GM12864 (cell line): Measurements from ENCODE around the gene RPH3AL.

ENCODE experiments used
- DNase-seq: peaks from one replicate; pipeline ENCODE4 v3.0.0-alpha.2; 2011; ENCODE audit warnings: low read depth
- H3K4me3 ChIP-seq: 2 replicates; pipeline ENCODE4 v1.5.1; 2011; ENCODE audit warnings: mild to moderate bottlenecking, low read depth, low read length, control low read depth
- TF ChIP-seq, protein P1 (sequence below): IDR thresholded peaks from 2 replicates; pipeline ENCODE4 v1.5.1; 2011; ENCODE audit warnings: low read depth, mild to moderate bottlenecking, moderate library complexity, low read length, control low read depth, inconsistent platforms; ENCODE audit errors: missing control alignments

The RPH3AL gene

GRCh38 chr17:301681-302299 is 50.8 kb downstream of the RPH3AL start:
- H3K4me3 ChIP-seq: no peak overlapping the region
- TF ChIP-seq, protein P1, sequence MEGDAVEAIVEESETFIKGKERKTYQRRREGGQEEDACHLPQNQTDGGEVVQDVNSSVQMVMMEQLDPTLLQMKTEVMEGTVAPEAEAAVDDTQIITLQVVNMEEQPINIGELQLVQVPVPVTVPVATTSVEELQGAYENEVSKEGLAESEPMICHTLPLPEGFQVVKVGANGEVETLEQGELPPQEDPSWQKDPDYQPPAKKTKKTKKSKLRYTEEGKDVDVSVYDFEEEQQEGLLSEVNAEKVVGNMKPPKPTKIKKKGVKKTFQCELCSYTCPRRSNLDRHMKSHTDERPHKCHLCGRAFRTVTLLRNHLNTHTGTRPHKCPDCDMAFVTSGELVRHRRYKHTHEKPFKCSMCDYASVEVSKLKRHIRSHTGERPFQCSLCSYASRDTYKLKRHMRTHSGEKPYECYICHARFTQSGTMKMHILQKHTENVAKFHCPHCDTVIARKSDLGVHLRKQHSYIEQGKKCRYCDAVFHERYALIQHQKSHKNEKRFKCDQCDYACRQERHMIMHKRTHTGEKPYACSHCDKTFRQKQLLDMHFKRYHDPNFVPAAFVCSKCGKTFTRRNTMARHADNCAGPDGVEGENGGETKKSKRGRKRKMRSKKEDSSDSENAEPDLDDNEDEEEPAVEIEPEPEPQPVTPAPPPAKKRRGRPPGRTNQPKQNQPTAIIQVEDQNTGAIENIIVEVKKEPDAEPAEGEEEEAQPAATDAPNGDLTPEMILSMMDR: no peak
- no peak for DNase-seq

- TF ChIP-seq, protein P1: no peak
These were observed 51.7 kb downstream of the RPH3AL start for GRCh38 chr17:300881-301280.

DNA sequence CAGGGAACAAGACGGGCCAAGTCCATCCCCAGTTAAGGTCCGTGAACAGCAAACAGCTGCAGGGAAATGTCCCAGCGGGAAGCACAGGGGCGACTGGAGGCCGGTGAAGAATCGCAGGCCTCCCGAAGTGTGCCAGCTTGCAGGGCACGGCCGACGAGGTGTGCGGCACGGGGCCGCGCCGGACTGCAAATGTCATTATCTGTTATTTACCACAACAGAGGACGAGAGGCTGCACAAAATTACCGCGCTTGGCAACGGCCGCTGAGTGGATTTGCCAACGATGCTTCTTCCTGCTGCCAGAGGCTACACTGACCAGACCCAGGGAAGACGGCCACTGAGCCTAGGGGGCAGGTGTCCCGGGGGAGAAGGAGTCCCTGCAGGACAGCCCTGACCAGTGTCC is 53.1 kb downstream of the RPH3AL start:
- H3K4me3 ChIP-seq: no peak overlapping the region
- no peak for DNase-seq
- TF ChIP-seq, protein P1: no peak

More at GRCh38 chr17:300881-301280, 51.7 kb downstream of the RPH3AL start:
- no peak for DNase-seq
- H3K4me3 ChIP-seq: no peak overlapping the region

- TF ChIP-seq, protein P1: no peak
- no peak for DNase-seq
- no peak overlapping the region for H3K4me3 ChIP-seq
These were observed 53.7 kb downstream of the RPH3AL start for GRCh38 chr17:298791-299450.

DNA sequence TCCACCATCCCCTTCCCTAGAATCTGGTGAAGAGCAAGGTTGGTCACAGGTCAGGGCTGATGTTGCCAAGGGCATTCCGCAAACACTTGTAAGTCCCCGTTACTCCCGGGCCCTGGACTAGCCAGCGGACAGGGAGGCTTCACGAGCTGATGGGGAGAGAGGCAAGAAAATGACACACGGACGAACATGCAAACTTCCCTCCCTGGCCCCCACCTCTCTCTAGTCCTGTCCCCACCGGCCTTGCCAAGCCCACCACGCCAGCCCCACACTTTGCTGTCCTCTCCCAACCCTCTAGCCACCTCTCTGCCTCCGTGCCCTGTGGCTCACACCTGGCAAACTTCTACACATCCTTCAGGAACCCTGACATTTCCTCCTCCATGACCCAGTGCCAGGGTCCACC is 54.8 kb downstream of the RPH3AL start:
- TF ChIP-seq, protein P1: no peak
- no peak for DNase-seq
- no peak overlapping the region for H3K4me3 ChIP-seq

- DNase-seq: no peak
- H3K4me3 ChIP-seq: no peak overlapping the region
- TF ChIP-seq, protein P1: no peak
These were observed 55.5 kb downstream of the RPH3AL start for GRCh38 chr17:296906-297690.
